HepG2 (cell line): Measurements from ENCODE around the gene RABGGTA. TPM values are rescaled to one million over a fixed set of nuclear protein-coding genes. Genes with fewer than 3 reads are reported as not detected.
A peak's percentile ranks its signal among the peaks of the same experiment; 100 is the strongest.

ENCODE experiments used
- ATAD3A ChIP-seq: sonication (generic); formaldehyde crosslinking; IDR thresholded peaks from 2 replicates; pipeline ENCODE4 v1.4.0; 2020; ENCODE audit warnings: missing genetic modification reagents
- DR1 ChIP-seq: sonication (generic); formaldehyde crosslinking; IDR thresholded peaks from 2 replicates; pipeline ENCODE4 v1.8.0; 2021; ENCODE audit warnings: mild to moderate bottlenecking, missing genetic modification reagents, inconsistent platforms
- MYC ChIP-seq: sonication (generic); formaldehyde crosslinking; IDR thresholded peaks from 2 replicates; pipeline ENCODE4 v1.9.0; 2021; ENCODE audit warnings: missing genetic modification reagents, borderline replicate concordance
- NFIB ChIP-seq: sonication (generic); formaldehyde crosslinking; IDR thresholded peaks from 2 replicates; pipeline ENCODE4 v1.9.0; 2021; ENCODE audit warnings: missing genetic modification reagents, mild to moderate bottlenecking, borderline replicate concordance
- POLR2A ChIP-seq, 2 experiments: IDR thresholded peaks; 2 replicates each; pipeline ENCODE4 v1.6.1; 2011; ENCODE audit warnings: low read depth in 2 of 2, low read length in 2 of 2, mild to moderate bottlenecking in 1 of 2, moderate library complexity in 1 of 2; ENCODE audit not compliant: insufficient read depth in 1 of 2
- SP140L ChIP-seq: sonication (generic); formaldehyde crosslinking; IDR thresholded peaks from 2 replicates; pipeline ENCODE4 v1.4.0; 2020; ENCODE audit warnings: missing genetic modification reagents, borderline replicate concordance
- STAT5B ChIP-seq: sonication (generic); formaldehyde crosslinking; IDR thresholded peaks from 2 replicates; pipeline ENCODE4 v1.4.0; 2020; ENCODE audit warnings: missing genetic modification reagents
- TBX2 ChIP-seq: sonication (generic); formaldehyde crosslinking; IDR thresholded peaks from 2 replicates; pipeline ENCODE4 v1.5.0; 2020; ENCODE audit warnings: missing genetic modification reagents, mild to moderate bottlenecking, borderline replicate concordance
- ZFP36L2 ChIP-seq: sonication (generic); formaldehyde crosslinking; IDR thresholded peaks from 2 replicates; pipeline ENCODE4 v1.4.0; 2020; ENCODE audit warnings: missing genetic modification reagents
- ZKSCAN1 ChIP-seq: fragments of 150-350 bp; IDR thresholded peaks from 2 replicates; pipeline ENCODE4 v1.6.1; 2014; ENCODE audit warnings: low read length
- ZNF24 ChIP-seq: fragments of 450-650 bp; IDR thresholded peaks from 2 replicates; pipeline ENCODE4 v1.6.1; 2017; ENCODE audit warnings: antibody characterized with exemption, mild to moderate bottlenecking
- ZNF879 ChIP-seq: sonication (generic); formaldehyde crosslinking; IDR thresholded peaks from 2 replicates; pipeline ENCODE4 v1.8.1; 2023; ENCODE audit warnings: missing genetic modification reagents
- polyA plus RNA-seq, 8 experiments: library from polyadenylated mRNA; depleted of rRNA in 3 of 8; stranded (reverse) in 7 of 8; unstranded in 1 of 8; fragments of >200 nt; fragmentation: Illumina TruSeq in 4 of 8; extraction: Trizol in 4 of 8; gene quantifications; 2 replicates each; pipeline versions ENCODE4 v1.2.1 to v1.2.3, GENCODE V29; 2011 to 2016; ENCODE audit warnings: low read depth in 4 of 8, missing spikeins in 1 of 8, mixed read lengths in 1 of 8; ENCODE audit not compliant: insufficient read depth in 1 of 8
- total RNA-seq, 5 experiments: library from RNA; depleted of rRNA; stranded (reverse); fragments of >200 nt; fragmentation: Illumina TruSeq; extraction: Trizol; gene quantifications; 2 replicates each; pipeline ENCODE4 v1.2.3, GENCODE V29; 2016; ENCODE audit warnings: low read depth in 1 of 5
- TF ChIP-seq, protein P1 (sequence below): sonication (generic); formaldehyde crosslinking; IDR thresholded peaks from 2 replicates; pipeline ENCODE4 v1.8.0; 2022; ENCODE audit warnings: mild to moderate bottlenecking, missing genetic modification reagents; ENCODE audit not compliant: insufficient replicate concordance
- TF ChIP-seq, protein P2 (sequence below): sonication (generic); formaldehyde crosslinking; IDR thresholded peaks from 2 replicates; pipeline ENCODE4 v1.4.0; 2020; ENCODE audit warnings: missing genetic modification reagents
- TF ChIP-seq, protein P3 (sequence below): sonication (generic); formaldehyde crosslinking; IDR thresholded peaks from 2 replicates; pipeline ENCODE4 v1.5.1; 2020; ENCODE audit warnings: mild to moderate bottlenecking, missing genetic modification reagents, borderline replicate concordance
- TF ChIP-seq, protein P4 (sequence below): sonication (generic); formaldehyde crosslinking; conservative IDR thresholded peaks from 2 replicates; pipeline ENCODE4 v1.8.0; 2022; ENCODE audit warnings: mild to moderate bottlenecking, moderate library complexity, missing genetic modification reagents
- TF ChIP-seq, protein P5 (sequence below): sonication (generic); formaldehyde crosslinking; IDR thresholded peaks from 2 replicates; pipeline ENCODE4 v1.8.1; 2023; ENCODE audit warnings: mild to moderate bottlenecking, moderate library complexity, missing genetic modification reagents
- TF ChIP-seq, protein P6 (sequence below): sonication (generic); formaldehyde crosslinking; IDR thresholded peaks from 2 replicates; pipeline ENCODE4 v1.8.1; 2023; ENCODE audit warnings: missing genetic modification reagents, mild to moderate bottlenecking, borderline replicate concordance
- TF ChIP-seq, protein P7 (sequence below): sonication (generic); formaldehyde crosslinking; IDR thresholded peaks from 2 replicates; pipeline ENCODE4 v1.4.0; 2020; ENCODE audit warnings: missing genetic modification reagents, borderline replicate concordance

Gene RABGGTA
- total and polyA plus RNA-seq, 2 of the 13 experiments (the other 11 are each of a cell fraction or from before 2014, with no cell fraction given), result 57.9 to 90.8 TPM

DNA sequence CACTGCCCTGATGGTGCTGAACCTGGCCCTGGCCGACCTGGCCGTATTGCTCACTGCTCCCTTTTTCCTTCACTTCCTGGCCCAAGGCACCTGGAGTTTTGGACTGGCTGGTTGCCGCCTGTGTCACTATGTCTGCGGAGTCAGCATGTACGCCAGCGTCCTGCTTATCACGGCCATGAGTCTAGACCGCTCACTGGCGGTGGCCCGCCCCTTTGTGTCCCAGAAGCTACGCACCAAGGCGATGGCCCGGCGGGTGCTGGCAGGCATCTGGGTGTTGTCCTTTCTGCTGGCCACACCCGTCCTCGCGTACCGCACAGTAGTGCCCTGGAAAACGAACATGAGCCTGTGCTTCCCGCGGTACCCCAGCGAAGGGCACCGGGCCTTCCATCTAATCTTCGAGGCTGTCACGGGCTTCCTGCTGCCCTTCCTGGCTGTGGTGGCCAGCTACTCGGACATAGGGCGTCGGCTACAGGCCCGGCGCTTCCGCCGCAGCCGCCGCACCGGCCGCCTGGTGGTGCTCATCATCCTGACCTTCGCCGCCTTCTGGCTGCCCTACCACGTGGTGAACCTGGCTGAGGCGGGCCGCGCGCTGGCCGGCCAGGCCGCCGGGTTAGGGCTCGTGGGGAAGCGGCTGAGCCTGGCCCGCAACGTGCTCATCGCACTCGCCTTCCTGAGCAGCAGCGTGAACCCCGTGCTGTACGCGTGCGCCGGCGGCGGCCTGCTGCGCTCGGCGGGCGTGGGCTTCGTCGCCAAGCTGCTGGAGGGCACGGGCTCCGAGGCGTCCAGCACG is 44.6 kb upstream of the RABGGTA start (continued):
- TF ChIP-seq, protein P1, sequence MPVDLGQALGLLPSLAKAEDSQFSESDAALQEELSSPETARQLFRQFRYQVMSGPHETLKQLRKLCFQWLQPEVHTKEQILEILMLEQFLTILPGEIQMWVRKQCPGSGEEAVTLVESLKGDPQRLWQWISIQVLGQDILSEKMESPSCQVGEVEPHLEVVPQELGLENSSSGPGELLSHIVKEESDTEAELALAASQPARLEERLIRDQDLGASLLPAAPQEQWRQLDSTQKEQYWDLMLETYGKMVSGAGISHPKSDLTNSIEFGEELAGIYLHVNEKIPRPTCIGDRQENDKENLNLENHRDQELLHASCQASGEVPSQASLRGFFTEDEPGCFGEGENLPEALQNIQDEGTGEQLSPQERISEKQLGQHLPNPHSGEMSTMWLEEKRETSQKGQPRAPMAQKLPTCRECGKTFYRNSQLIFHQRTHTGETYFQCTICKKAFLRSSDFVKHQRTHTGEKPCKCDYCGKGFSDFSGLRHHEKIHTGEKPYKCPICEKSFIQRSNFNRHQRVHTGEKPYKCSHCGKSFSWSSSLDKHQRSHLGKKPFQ (CRISPR knock-in tag), result peak; percentile 78
- TF ChIP-seq ZNF879 (CRISPR knock-in tag) (peak; percentile 98), MYC (CRISPR knock-in tag) (peak; percentile 99), ATAD3A (peak; percentile 6), ZNF24 (no peak), POLR2A (IDR thresholded peaks at IDR 0.05; ENCODE audit: insufficient read depth in 1 of 2, low read depth in 2 of 2, low read length in 2 of 2) (no peak; a peak in 2 of 4 replicates), ZFP36L2 (peak; percentile 81; the same call in 1 of the 2 replicates), NFIB (CRISPR knock-in tag) (no peak), SP140L (CRISPR knock-in tag) (no peak; the same call in 1 of the 2 replicates), STAT5B (peak; percentile 83), TBX2 (CRISPR knock-in tag) (peak; percentile 89), DR1 (CRISPR knock-in tag) (no peak), ZKSCAN1 (0 out of 2 replicates have a peak, but pooled peaks have one; percentile 39)
- TF ChIP-seq, protein P2, sequence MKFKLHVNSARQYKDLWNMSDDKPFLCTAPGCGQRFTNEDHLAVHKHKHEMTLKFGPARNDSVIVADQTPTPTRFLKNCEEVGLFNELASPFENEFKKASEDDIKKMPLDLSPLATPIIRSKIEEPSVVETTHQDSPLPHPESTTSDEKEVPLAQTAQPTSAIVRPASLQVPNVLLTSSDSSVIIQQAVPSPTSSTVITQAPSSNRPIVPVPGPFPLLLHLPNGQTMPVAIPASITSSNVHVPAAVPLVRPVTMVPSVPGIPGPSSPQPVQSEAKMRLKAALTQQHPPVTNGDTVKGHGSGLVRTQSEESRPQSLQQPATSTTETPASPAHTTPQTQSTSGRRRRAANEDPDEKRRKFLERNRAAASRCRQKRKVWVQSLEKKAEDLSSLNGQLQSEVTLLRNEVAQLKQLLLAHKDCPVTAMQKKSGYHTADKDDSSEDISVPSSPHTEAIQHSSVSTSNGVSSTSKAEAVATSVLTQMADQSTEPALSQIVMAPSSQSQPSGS (CRISPR knock-in tag), result peak; percentile 80; the same call in 1 of the 2 replicates
- TF ChIP-seq, protein P3, sequence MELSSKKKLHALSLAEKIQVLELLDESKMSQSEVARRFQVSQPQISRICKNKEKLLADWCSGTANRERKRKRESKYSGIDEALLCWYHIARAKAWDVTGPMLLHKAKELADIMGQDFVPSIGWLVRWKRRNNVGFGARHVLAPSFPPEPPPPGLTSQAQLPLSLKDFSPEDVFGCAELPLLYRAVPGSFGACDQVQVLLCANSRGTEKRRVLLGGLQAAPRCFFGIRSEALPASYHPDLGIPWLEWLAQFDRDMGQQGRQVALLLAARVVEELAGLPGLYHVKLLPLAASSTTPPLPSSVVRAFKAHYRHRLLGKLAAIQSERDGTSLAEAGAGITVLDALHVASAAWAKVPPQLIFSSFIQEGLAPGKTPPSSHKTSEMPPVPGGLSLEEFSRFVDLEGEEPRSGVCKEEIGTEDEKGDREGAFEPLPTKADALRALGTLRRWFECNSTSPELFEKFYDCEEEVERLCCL (CRISPR knock-in tag), result 0 out of 2 replicates have a peak, but pooled peaks have one; percentile 25
- TF ChIP-seq, protein P4, sequence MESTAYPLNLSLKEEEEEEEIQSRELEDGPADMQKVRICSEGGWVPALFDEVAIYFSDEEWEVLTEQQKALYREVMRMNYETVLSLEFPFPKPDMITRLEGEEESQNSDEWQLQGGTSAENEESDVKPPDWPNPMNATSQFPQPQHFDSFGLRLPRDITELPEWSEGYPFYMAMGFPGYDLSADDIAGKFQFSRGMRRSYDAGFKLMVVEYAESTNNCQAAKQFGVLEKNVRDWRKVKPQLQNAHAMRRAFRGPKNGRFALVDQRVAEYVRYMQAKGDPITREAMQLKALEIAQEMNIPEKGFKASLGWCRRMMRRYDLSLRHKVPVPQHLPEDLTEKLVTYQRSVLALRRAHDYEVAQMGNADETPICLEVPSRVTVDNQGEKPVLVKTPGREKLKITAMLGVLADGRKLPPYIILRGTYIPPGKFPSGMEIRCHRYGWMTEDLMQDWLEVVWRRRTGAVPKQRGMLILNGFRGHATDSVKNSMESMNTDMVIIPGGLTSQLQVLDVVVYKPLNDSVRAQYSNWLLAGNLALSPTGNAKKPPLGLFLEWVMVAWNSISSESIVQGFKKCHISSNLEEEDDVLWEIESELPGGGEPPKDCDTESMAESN (CRISPR knock-in tag), result peak; percentile 99
- TF ChIP-seq, protein P5, sequence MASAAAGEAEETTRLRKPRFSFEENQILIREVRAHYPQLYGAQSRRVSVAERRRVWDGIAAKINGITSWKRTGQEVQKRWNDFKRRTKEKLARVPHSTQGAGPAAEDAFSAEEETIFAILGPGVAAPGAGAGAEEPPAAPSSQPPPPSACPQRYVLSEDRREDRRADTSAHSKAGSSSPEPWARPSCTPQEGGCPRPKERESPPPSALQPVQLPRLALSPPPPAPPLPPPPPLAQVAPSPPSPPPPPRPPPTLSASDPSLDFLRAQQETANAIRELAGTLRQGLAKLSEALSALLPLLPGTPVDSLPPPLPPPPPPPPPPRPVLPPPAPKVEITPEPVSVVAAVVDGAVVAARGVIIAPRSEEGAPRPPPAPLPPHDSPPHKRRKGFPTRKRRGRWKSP, result no peak
- TF ChIP-seq, protein P6, sequence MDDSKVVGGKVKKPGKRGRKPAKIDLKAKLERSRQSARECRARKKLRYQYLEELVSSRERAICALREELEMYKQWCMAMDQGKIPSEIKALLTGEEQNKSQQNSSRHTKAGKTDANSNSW, result peak; percentile 97; the same call in 1 of the 2 replicates
- TF ChIP-seq, protein P7, sequence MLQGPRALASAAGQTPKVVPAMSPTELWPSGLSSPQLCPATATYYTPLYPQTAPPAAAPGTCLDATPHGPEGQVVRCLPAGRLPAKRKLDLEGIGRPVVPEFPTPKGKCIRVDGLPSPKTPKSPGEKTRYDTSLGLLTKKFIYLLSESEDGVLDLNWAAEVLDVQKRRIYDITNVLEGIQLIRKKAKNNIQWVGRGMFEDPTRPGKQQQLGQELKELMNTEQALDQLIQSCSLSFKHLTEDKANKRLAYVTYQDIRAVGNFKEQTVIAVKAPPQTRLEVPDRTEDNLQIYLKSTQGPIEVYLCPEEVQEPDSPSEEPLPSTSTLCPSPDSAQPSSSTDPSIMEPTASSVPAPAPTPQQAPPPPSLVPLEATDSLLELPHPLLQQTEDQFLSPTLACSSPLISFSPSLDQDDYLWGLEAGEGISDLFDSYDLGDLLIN (CRISPR knock-in tag), result peak; percentile 99
